ENCODE results near the gene EVI5.

EVI5 gene

DNA sequence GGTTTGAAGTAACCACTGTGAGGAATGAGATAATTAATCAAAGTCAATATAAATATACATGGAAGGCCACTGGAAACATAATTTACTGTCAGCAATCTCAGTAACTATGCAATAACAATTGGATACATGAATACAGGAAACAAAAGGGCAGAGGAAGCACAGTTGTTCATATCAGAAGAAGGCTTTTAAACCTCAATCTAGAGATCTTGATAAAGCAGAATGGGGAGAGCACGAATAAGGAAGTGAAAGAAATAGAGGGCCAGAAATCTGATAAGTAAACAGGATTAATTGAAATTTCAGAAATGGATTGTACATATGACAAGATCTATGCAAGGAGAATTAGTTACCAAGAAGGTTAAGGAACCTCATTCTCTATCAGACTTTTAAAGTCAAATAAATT, 93.0 kb downstream of the EVI5 start:
- no peak overlapping the region for H3K4me3 Mint-ChIP-seq
- TF ChIP-seq, protein P1, sequence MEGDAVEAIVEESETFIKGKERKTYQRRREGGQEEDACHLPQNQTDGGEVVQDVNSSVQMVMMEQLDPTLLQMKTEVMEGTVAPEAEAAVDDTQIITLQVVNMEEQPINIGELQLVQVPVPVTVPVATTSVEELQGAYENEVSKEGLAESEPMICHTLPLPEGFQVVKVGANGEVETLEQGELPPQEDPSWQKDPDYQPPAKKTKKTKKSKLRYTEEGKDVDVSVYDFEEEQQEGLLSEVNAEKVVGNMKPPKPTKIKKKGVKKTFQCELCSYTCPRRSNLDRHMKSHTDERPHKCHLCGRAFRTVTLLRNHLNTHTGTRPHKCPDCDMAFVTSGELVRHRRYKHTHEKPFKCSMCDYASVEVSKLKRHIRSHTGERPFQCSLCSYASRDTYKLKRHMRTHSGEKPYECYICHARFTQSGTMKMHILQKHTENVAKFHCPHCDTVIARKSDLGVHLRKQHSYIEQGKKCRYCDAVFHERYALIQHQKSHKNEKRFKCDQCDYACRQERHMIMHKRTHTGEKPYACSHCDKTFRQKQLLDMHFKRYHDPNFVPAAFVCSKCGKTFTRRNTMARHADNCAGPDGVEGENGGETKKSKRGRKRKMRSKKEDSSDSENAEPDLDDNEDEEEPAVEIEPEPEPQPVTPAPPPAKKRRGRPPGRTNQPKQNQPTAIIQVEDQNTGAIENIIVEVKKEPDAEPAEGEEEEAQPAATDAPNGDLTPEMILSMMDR (IDR thresholded peaks at IDR 0.05; ENCODE audit: unreplicated experiment in 3 of 3): no peak
- peaks cover 61% of the 10 kb centered on the region for H3K36me3 Mint-ChIP-seq (ENCODE audit: low read depth)
- H3K27me3 Mint-ChIP-seq (ENCODE audit: low read depth): no peaks in the 10 kb centered on the region
- peaks cover 9% of the 10 kb centered on the region for H3K9me3 Mint-ChIP-seq
- H3K4me1 Mint-ChIP-seq: no peaks in the 10 kb centered on the region
- no peak overlapping the region for H3K27ac Mint-ChIP-seq

DNA sequence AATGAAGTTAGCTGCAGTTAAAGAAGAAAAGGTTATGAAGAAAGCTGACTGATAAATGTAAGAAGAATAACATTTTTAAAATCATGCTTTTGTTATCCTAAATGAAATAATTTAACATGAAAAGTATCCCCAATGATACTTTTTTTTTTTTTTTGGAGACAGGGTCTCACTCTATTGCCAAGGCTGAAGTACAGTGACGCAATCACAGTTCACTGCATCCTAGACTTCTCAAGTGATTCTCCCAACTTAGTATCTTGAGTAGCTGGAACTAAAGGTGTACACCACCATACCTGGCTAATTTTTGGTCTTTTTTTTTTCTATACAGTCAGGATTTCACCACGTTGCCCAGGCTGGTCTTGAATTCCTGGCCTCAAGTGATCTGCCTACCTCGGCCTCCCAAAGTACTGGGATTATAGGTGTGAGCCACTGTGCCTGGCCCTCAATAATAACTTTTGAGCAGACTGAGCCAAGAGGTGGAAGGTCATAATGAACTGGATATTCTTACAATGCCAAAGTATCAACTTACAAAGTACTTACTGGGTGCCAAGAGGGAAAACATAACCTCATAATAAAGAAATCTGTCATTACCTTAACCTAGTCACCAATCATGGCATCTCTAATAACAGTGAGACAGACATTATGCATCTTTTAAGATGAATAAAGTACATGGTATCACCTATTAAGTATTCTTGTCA, 94.5 kb downstream of the EVI5 start:
- peaks cover 76% of the 10 kb centered on the region for H3K36me3 Mint-ChIP-seq (ENCODE audit: low read depth)
- TF ChIP-seq, protein P1 (IDR thresholded peaks at IDR 0.05; ENCODE audit: unreplicated experiment in 3 of 3): no peak

DNA sequence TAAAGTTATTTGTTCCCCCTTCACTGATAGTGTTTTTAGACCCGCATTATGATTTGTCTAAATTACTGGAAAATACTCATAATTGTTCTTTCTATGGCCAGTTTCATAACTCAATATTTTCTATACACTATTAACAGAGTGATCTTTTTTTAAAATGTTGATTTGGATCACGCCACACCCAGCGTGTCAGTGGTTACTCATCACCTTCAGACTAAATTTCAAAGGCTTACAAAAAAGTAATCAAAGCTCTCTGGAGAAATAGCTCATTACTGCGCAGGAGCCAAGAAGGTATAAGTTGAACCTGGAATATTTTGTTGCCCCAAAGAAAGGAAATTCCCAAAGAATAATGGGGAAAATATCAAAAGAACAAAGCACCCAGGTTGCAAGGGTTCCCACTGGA, 104.9 kb downstream of the EVI5 start:
- Mint-ChIP-seq H3K27ac (no peak overlapping the region), H3K4me3 (no peak overlapping the region), H3K36me3 (ENCODE audit: low read depth) (peaks cover 79% of the 10 kb centered on the region), H3K4me1 (no peaks in the 10 kb centered on the region), H3K27me3 (ENCODE audit: low read depth) (no peaks in the 10 kb centered on the region), H3K9me3 (peaks cover 15% of the 10 kb centered on the region)
- TF ChIP-seq, protein P1 (IDR thresholded peaks at IDR 0.05; ENCODE audit: unreplicated experiment in 3 of 3): no peak

More for the DNA sequence above, 94.5 kb downstream of the EVI5 start:
- no peak overlapping the region for H3K27ac Mint-ChIP-seq
- peaks cover 15% of the 10 kb centered on the region for H3K9me3 Mint-ChIP-seq
- H3K4me3 Mint-ChIP-seq: no peak overlapping the region
- no peaks in the 10 kb centered on the region for H3K4me1 Mint-ChIP-seq
- no peaks in the 10 kb centered on the region for H3K27me3 Mint-ChIP-seq (ENCODE audit: low read depth)

DNA sequence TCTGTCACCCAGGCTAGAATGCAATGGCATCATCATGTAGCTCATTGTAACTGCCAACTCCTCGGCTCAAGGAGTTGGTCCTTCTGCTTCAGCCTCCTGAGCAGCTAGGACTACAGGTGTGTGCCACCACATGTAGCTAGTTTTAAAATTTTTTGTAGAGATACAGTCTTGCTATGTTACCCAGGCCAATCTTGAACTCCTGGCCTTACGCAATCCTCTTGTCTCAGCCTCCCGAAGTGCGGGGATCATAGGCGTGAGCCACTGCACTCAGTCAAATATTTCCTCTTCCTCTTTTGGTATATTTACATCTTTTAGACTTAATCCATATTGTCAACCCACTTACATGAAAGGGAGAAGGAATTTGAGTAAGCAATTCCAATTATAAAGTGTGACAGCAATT, 121.1 kb downstream of the EVI5 start:
- Mint-ChIP-seq H3K27ac (no peak overlapping the region), H3K36me3 (ENCODE audit: low read depth) (peaks cover 42% of the 10 kb centered on the region), H3K27me3 (ENCODE audit: low read depth) (no peaks in the 10 kb centered on the region), H3K4me3 (no peak overlapping the region), H3K4me1 (no peaks in the 10 kb centered on the region), H3K9me3 (peaks cover 13% of the 10 kb centered on the region)
- TF ChIP-seq, protein P1 (IDR thresholded peaks at IDR 0.05; ENCODE audit: unreplicated experiment in 3 of 3): no peak

DNA sequence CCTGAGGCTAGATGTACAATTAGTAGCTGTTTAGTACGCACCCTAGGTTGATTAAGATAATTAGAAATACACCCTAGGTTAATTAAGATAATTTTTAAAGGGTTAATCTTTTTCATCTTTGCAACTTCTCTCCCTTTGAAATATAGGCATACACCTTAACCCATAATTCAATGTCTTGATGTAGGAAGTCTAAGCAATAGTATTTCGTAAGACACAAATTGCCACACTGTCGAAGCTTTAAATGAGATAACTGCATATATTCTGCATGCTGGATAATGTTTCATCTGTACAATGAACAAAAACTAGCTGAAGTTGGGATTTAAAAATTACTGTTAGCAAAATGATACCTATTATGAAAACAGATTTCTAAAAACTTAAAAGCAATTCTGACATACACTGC, 122.9 kb downstream of the EVI5 start:
- peaks cover 30% of the 10 kb centered on the region for H3K9me3 Mint-ChIP-seq
- H3K4me1 Mint-ChIP-seq: no peaks in the 10 kb centered on the region
- H3K27ac Mint-ChIP-seq: no peak overlapping the region
- no peaks in the 10 kb centered on the region for H3K27me3 Mint-ChIP-seq (ENCODE audit: low read depth)
- peaks cover 52% of the 10 kb centered on the region for H3K36me3 Mint-ChIP-seq (ENCODE audit: low read depth)
- H3K4me3 Mint-ChIP-seq: no peak overlapping the region
- TF ChIP-seq, protein P1 (IDR thresholded peaks at IDR 0.05; ENCODE audit: unreplicated experiment in 3 of 3): no peak

DNA sequence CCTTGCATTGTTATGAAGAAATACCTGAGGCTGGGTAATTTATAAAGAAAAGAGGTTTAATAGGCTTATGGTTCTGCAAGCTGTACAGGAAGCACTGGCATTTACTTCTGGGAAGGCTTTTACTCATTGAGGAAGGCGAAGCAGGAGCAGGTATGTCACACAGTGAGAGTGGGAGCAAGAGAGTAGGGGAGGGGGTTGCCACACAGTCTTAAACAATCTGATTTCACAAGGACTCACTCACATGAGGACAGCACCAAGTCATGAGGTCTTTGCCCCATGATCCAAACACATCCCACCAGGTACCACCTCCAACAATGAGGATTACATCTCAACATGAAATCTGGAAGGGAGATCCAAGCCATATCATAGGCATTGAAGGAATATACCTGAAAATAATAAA, 127.2 kb downstream of the EVI5 start:
- Mint-ChIP-seq H3K27me3 (ENCODE audit: low read depth) (no peaks in the 10 kb centered on the region), H3K36me3 (ENCODE audit: low read depth) (peaks cover 86% of the 10 kb centered on the region), H3K4me3 (no peak overlapping the region), H3K9me3 (peaks cover 63% of the 10 kb centered on the region), H3K27ac (no peak overlapping the region), H3K4me1 (no peaks in the 10 kb centered on the region)
- TF ChIP-seq, protein P1 (IDR thresholded peaks at IDR 0.05; ENCODE audit: unreplicated experiment in 3 of 3): no peak
